Activated naive CD8-positive, alpha-beta T cell treated with anti-CD3 and anti-CD28 coated beads, Interleukin-2, amount 10 ng/mL, durations not matched to agents 7 days and 5 days (primary cell): Measurements from ENCODE around the gene JAZF1. TPM values are rescaled to one million over a fixed set of nuclear protein-coding genes. Genes with fewer than 3 reads are reported as not detected.

Experiments
- ATAC-seq: fragments of 150-1000 bp; cut with Tn5 transposase; one replicate; pipeline ENCODE4 v1.10.0; 2021; ENCODE audit warnings: low read depth, moderate library complexity
- POLR2A ChIA-PET: fragments of 350-600 bp; sonication (Branson Sonifier 250); formaldehyde crosslinking; loops from one replicate; lab custom pipeline; 2021; ENCODE audit warnings: antibody characterized with exemption; lab: Charles Lee
- DNase-seq: peaks from one replicate; pipeline ENCODE4 v3.0.0; 2021
- H3K27ac Mint-ChIP-seq: one replicate; pipeline ENCODE4 v1.8.0; 2022; ENCODE audit warnings: mild to moderate bottlenecking, mixed read lengths
- H3K27me3 Mint-ChIP-seq: one replicate; pipeline ENCODE4 v1.8.0; 2022; ENCODE audit warnings: mild to moderate bottlenecking, moderate library complexity, mixed read lengths
- H3K36me3 Mint-ChIP-seq: one replicate; pipeline ENCODE4 v1.8.0; 2021; ENCODE audit warnings: mild to moderate bottlenecking, mixed read lengths
- H3K4me1 Mint-ChIP-seq: one replicate; pipeline ENCODE4 v1.8.0; 2021; ENCODE audit warnings: mixed read lengths
- H3K4me3 Mint-ChIP-seq: one replicate; pipeline ENCODE4 v1.8.0; 2022; ENCODE audit warnings: mild to moderate bottlenecking, moderate library complexity, mixed read lengths
- H3K9me3 Mint-ChIP-seq: one replicate; pipeline ENCODE4 v1.8.0; 2021; ENCODE audit warnings: mixed read lengths
- total RNA-seq, 2 experiments: library from RNA; stranded (reverse); gene quantifications; one replicate each; pipeline ENCODE4 v1.2.3, GENCODE V29; 2021

JAZF1 gene
- total RNA-seq, 2 experiments from 2014 or later = 4.4 to 4.7 TPM

DNA sequence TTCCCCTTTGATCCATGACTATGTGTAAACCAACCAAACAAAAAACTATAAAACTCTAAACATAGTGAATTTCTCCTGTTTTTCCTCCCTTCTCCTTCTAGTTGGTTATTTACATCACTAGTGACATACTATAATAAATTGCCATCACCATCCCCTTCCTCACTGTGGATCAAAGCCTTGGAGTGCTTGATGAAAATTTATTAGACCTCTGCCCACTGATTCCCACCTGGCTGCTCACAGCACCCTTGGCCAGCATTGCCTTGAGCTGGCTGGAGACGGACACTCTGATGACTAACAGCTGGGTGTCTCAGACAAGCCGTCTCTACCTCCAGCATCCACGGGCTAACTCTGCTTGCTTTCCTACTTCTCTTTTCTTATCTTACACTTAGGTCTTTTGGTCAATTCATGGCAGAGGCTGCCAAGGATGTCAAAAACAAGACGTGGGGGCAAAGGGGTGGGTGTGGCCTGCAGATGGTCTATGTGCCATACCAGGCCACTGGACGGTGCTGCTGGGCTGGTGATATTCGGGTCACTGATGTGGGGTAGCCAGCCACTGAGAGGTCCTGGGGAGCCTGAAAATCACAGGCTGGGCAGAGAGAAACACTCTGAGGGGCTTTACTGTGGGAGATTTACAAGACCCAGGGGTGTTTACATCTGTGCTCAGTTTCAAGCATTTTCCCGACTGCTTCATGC is 232.9 kb downstream of the JAZF1 start:
- ATAC-seq = no peak
- POLR2A ChIA-PET = no interaction called here
- H3K4me1 Mint-ChIP-seq = peaks cover 7% of the 10 kb centered on the region
- no peak overlapping the region for H3K27ac Mint-ChIP-seq
- H3K4me3 Mint-ChIP-seq = no peak overlapping the region
- H3K27me3 Mint-ChIP-seq = no peaks in the 10 kb centered on the region
- H3K9me3 Mint-ChIP-seq = peaks cover 1% of the 10 kb centered on the region
- H3K36me3 Mint-ChIP-seq = no peaks in the 10 kb centered on the region
- no peak for DNase-seq

GRCh38 chr7:27946351-27946750 is 234.2 kb downstream of the JAZF1 start:
- Mint-ChIP-seq H3K36me3 (no peaks in the 10 kb centered on the region), H3K9me3 (no peaks in the 10 kb centered on the region), H3K27me3 (no peaks in the 10 kb centered on the region), H3K27ac (no peak overlapping the region), H3K4me3 (no peak overlapping the region), H3K4me1 (no peaks in the 10 kb centered on the region)
- ATAC-seq (no peak), DNase-seq (no peak)
- POLR2A ChIA-PET = no interaction called here

DNA sequence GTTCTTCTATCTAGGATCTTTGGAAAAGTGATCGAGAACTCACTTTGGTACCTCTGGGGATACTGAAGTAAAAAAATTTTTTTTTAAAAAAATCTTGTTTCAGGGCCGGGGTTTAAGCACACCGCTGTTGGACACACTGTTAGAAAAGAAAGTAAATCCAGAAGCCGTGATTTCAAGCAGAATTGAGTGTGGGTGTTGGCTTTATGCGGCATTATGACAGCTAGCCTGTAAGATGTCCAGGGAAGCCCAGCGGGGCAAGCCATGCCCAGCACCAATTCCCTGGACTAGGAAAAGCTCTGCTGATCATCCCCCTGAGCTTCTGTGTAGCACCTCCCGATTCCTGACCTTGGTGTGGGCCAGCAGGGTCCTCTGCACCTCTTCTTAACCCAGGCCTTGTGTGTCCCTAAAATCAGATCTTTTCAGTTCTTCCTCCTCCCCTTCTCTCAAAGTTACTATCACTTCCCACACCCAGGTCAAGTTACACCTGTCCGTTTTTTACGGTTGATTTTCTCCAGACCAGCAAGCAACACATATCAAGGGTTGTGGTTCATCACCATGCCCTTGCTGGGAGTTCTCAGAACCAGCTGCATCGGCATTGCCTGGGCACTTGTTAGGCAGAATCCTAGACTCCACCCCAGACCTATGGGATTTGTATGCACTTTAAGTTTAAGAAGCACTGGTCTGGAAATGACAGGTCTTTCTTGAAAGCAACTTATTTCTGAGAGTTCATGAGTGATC is 235.4 kb downstream of the JAZF1 start:
- Mint-ChIP-seq H3K27ac (no peak overlapping the region), H3K9me3 (peaks cover under 1% of the 10 kb centered on the region)
- ATAC-seq = no peak

GRCh38 chr7:27944643-27945042 is 236.0 kb downstream of the JAZF1 start:
- Mint-ChIP-seq H3K27ac (no peak overlapping the region), H3K4me3 (no peak overlapping the region), H3K27me3 (no peaks in the 10 kb centered on the region), H3K9me3 (peaks cover 1% of the 10 kb centered on the region), H3K4me1 (no peaks in the 10 kb centered on the region), H3K36me3 (peaks cover 2% of the 10 kb centered on the region)
- POLR2A ChIA-PET = no interaction called here
- ATAC-seq (no peak), DNase-seq (no peak)

More for the DNA sequence above, 235.4 kb downstream of the JAZF1 start:
- Mint-ChIP-seq H3K36me3 (peaks cover under 1% of the 10 kb centered on the region), H3K4me1 (no peaks in the 10 kb centered on the region), H3K27me3 (no peaks in the 10 kb centered on the region), H3K4me3 (no peak overlapping the region)
- no peak for DNase-seq
- POLR2A ChIA-PET = no interaction called here

DNA sequence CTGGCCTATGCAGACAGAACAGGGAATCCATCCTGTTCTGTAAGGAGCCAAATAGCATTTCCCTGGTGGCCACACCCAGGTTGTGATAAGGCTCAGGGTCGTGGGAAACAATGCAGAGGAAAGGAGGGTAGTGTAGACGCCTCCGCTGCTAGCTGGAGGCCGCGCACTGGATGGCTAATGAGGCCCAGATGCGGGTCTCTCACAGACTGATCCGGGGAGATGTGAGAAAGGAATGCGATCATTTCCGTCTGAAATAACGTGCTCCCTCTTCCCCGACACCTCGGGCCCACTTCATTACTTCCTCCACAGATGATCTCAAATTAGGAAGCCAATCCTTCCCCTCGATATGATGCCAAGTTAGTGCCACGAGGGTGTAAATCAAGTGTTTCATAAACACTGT is 237.4 kb downstream of the JAZF1 start:
- DNase-seq = no peak
- H3K27me3 Mint-ChIP-seq = no peaks in the 10 kb centered on the region
- peaks cover 1% of the 10 kb centered on the region for H3K9me3 Mint-ChIP-seq
- H3K36me3 Mint-ChIP-seq = peaks cover 2% of the 10 kb centered on the region
- no peak overlapping the region for H3K27ac Mint-ChIP-seq
- POLR2A ChIA-PET = no interaction called here
- H3K4me1 Mint-ChIP-seq = no peaks in the 10 kb centered on the region
- no peak overlapping the region for H3K4me3 Mint-ChIP-seq
- no peak for ATAC-seq

DNA sequence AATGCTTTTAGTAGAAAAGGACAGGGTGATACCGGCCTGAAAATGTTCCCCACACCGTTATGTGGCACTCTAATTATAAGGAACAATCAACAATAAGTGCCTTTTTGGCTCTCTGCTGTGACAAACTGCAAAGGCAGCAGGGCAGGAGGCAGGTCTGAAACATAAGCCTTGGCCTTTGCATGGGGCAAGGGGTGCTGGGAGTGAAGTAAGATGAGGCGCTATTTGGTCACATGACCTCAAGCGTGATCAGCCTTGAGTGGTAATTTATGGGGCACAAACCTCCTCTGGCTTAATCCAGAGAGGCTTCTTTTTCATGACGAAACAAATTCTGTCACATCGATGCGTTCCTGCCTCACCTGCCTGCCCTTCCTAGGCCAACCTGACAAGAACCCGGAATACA is 237.9 kb downstream of the JAZF1 start:
- Mint-ChIP-seq H3K4me1 (no peaks in the 10 kb centered on the region), H3K4me3 (no peak overlapping the region), H3K36me3 (peaks cover 2% of the 10 kb centered on the region), H3K27me3 (no peaks in the 10 kb centered on the region), H3K9me3 (peaks cover 1% of the 10 kb centered on the region), H3K27ac (no peak overlapping the region)
- no peak for DNase-seq
- POLR2A ChIA-PET = no interaction called here
- ATAC-seq = no peak

DNA sequence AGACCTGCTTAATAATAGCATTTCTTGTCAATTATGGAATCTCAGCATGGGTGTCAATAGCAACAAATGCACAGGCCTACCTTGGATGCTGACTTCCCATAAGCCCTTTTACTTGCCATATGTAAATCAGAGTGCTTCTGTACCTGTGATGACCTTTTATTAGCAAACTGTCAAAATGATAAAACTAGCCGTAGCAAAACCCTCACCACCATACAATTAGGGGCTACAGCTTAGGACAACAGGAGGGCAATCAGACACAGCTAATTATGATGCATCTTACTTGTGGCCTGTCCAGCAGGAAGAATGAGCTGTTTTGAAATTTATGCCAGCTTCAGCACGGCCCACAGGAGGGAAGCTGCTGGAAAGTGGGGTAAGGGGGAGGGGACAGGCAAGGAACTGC is 239.1 kb downstream of the JAZF1 start:
- DNase-seq (no peak), ATAC-seq (no peak)
- H3K9me3 Mint-ChIP-seq = peaks cover 1% of the 10 kb centered on the region
- POLR2A ChIA-PET = no interaction called here
- H3K4me3 Mint-ChIP-seq = no peak overlapping the region
- H3K4me1 Mint-ChIP-seq = no peaks in the 10 kb centered on the region
- peaks cover 2% of the 10 kb centered on the region for H3K36me3 Mint-ChIP-seq
- no peaks in the 10 kb centered on the region for H3K27me3 Mint-ChIP-seq
- no peak overlapping the region for H3K27ac Mint-ChIP-seq

DNA sequence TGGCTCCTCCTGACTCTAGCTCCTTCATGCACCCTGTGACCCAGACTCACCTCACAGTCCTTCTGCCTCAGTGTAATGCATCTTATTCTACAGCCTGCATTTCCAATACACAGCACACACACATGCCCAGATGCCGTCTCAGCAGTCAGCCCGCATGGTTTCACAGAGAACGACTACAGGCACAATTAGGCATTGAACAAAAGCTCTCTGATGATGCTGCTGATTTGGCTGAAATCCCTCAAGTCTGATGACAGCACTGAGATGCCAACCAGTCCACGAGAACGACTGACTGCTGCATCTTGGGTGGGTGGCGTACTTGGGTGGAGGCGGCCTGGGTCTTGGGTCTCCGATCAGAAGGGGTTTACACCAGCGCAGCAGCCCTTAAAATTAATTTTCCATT is 240.3 kb downstream of the JAZF1 start:
- Mint-ChIP-seq H3K4me1 (no peaks in the 10 kb centered on the region), H3K36me3 (peaks cover 2% of the 10 kb centered on the region), H3K27ac (no peak overlapping the region), H3K4me3 (no peak overlapping the region), H3K9me3 (peaks cover 1% of the 10 kb centered on the region), H3K27me3 (no peaks in the 10 kb centered on the region)
- POLR2A ChIA-PET = no interaction called here
- DNase-seq = no peak
- ATAC-seq = no peak

GRCh38 chr7:27939893-27940292 is 240.7 kb downstream of the JAZF1 start:
- no peak overlapping the region for H3K4me3 Mint-ChIP-seq
- POLR2A ChIA-PET = no interaction called here
- peaks cover 2% of the 10 kb centered on the region for H3K36me3 Mint-ChIP-seq
- H3K4me1 Mint-ChIP-seq = no peaks in the 10 kb centered on the region
- no peak for ATAC-seq
- peaks cover 1% of the 10 kb centered on the region for H3K9me3 Mint-ChIP-seq
- no peak for DNase-seq
- H3K27ac Mint-ChIP-seq = no peak overlapping the region
- no peaks in the 10 kb centered on the region for H3K27me3 Mint-ChIP-seq

GRCh38 chr7:27936768-27937102 is 243.9 kb downstream of the JAZF1 start:
- POLR2A ChIA-PET = no interaction called here
- ATAC-seq = no peak
- DNase-seq = no peak
- Mint-ChIP-seq H3K9me3 (peaks cover 1% of the 10 kb centered on the region), H3K4me1 (peaks cover 1% of the 10 kb centered on the region), H3K27me3 (no peaks in the 10 kb centered on the region), H3K27ac (no peak overlapping the region), H3K4me3 (no peak overlapping the region), H3K36me3 (peaks cover 2% of the 10 kb centered on the region)

DNA sequence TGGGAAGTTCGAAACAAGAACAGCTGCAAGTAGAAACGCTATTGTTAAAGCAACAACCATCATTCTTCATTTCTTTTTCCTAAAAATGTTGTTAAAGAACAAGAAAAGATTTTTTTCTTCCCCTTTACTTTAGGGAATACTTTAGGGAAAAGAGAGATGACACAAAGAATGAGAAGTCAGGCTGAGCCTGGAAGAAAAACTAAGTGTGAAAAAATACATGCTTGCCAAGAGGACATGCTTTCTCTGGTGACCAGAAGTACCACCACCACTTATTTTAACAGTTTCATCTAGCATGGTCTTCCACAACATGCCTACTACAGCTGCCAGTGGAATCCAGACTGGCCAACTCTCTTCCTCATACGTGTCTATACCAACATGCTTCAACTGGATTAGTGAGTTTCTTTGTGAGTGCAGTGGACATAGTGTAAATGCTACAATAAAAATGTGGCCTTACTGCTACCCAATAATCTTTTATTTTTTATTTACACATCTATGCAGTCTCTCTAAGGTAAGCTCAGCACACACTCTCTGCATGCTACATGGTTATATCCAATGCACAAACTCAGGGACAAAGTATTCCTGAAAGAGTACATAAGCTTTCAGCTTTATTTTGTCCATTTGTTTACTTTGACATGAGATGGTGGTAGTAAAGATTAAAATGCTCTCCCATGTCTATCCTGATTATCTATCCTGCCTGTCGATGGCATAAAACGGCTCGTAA is 244.4 kb downstream of the JAZF1 start:
- Mint-ChIP-seq H3K9me3 (peaks cover 1% of the 10 kb centered on the region), H3K27ac (no peak overlapping the region), H3K27me3 (no peaks in the 10 kb centered on the region), H3K4me1 (peaks cover 1% of the 10 kb centered on the region), H3K4me3 (no peak overlapping the region), H3K36me3 (peaks cover 2% of the 10 kb centered on the region)
- no peak for ATAC-seq
- DNase-seq = no peak
- POLR2A ChIA-PET = no interaction called here

DNA sequence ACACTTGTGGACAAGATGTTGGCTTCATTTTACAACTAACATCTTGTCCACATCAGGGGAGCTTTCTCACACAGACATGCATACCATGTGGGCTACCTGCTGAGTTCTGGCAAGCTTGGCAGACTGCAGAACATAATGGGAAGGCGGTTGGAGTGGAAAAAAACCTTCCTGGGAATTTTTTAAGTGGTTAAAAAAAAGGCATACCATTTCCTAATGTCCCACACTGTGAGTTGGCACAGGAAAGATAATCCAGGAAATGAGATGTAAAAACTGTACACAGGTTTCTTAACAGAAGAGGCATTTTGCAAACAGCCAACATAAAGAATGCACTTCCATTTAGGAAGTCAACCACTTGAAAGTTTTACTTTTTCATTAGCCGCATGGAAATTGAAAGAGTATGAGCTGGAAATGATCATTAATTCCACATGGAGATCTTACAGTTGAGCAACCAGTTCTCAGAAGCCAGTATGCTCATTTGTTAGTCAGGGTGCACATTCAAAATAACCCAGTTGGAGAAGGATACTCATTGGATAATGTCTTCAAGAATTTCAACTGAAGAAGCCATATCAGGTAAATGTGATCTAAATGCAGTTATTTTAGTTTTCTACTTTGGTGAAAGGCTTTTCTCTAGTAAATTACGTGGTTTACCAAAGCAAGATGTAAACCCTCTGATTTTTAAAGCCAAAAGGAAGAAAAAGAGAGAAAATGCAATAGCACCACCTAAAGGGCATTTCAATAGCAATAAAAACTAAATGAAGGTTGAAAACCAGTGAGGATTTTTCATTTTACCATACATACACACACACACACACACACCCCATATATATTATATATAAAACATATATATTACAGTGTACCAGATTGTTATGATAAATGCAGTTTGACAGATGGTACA is 246.7 kb downstream of the JAZF1 start:
- Mint-ChIP-seq H3K27me3 (peaks cover 2% of the 10 kb centered on the region), H3K27ac (no peak overlapping the region), H3K9me3 (no peaks in the 10 kb centered on the region), H3K4me1 (peaks cover 1% of the 10 kb centered on the region), H3K36me3 (no peaks in the 10 kb centered on the region), H3K4me3 (no peak overlapping the region)
- ATAC-seq = no peak
- POLR2A ChIA-PET = no interaction called here
- DNase-seq = no peak

GRCh38 chr7:27930910-27931476 is 249.6 kb downstream of the JAZF1 start:
- H3K27ac Mint-ChIP-seq = no peak overlapping the region
- H3K36me3 Mint-ChIP-seq = no peaks in the 10 kb centered on the region
- POLR2A ChIA-PET = no interaction called here
- no peak for DNase-seq
- H3K27me3 Mint-ChIP-seq = peaks cover 2% of the 10 kb centered on the region
- no peak for ATAC-seq
- H3K4me1 Mint-ChIP-seq = peaks cover 1% of the 10 kb centered on the region
- no peaks in the 10 kb centered on the region for H3K9me3 Mint-ChIP-seq
- no peak overlapping the region for H3K4me3 Mint-ChIP-seq
